HUES6 (cell line): Measurements from ENCODE around the gene ZFAND3.
"Not testable (repeated sequence)": the region's sequence is repeated elsewhere in the genome, so short reads cannot be mapped to it uniquely, and the experiment has no call there.

ENCODE experiments used
- H3K27ac ChIP-seq: 2 replicates; pipeline ENCODE4 v1.7.0; 2013; ENCODE audit warnings: low read depth, mild to moderate bottlenecking, low read length, inconsistent platforms
- H3K27me3 ChIP-seq: 2 replicates; pipeline ENCODE4 v1.6.1; 2013; ENCODE audit warnings: low read length; ENCODE audit not compliant: control insufficient read depth, insufficient read depth
- H3K36me3 ChIP-seq: 2 replicates; pipeline ENCODE4 v1.6.1; 2013; ENCODE audit warnings: low read length; ENCODE audit not compliant: control insufficient read depth, insufficient read depth
- H3K4me1 ChIP-seq: 2 replicates; pipeline ENCODE4 v1.6.1; 2013; ENCODE audit warnings: low read length; ENCODE audit not compliant: control insufficient read depth, insufficient read depth
- H3K4me3 ChIP-seq: 2 replicates; pipeline ENCODE4 v1.5.1; 2013; ENCODE audit warnings: low read depth, low read length
- H3K9ac ChIP-seq: one replicate; pipeline ENCODE4 v1.6.1; 2013; ENCODE audit warnings: mild to moderate bottlenecking, low read length
- H3K9me3 ChIP-seq: 2 replicates; pipeline ENCODE4 v1.6.1; 2013; ENCODE audit warnings: low read depth, low read length; ENCODE audit not compliant: control insufficient read depth, insufficient read depth

ZFAND3 gene

GRCh38 chr6:38032797-38033196 lies 213.3 kb downstream of the ZFAND3 start:
- H3K36me3 ChIP-seq: no peaks in the 10 kb centered on the region

GRCh38 chr6:38033442-38033982 lies 214.0 kb downstream of the ZFAND3 start:
- Histone ChIP-seq H3K4me3 (no peak overlapping the region), H3K27ac (no peak overlapping the region), H3K36me3 (no peaks in the 10 kb centered on the region)

More at GRCh38 chr6:38032797-38033196, 213.3 kb downstream of the ZFAND3 start:
- Histone ChIP-seq H3K4me1 (peaks cover 17% of the 10 kb centered on the region), H3K27me3 (no peaks in the 10 kb centered on the region), H3K9ac (no peak overlapping the region), H3K9me3 (peaks cover 2% of the 10 kb centered on the region; the same call in 1 of the 2 replicates), H3K27ac (no peak overlapping the region), H3K4me3 (no peak overlapping the region)

GRCh38 chr6:38034274-38034914 lies 214.9 kb downstream of the ZFAND3 start:
- H3K36me3 ChIP-seq: no peaks in the 10 kb centered on the region
- H3K27me3 ChIP-seq: no peaks in the 10 kb centered on the region
- peaks cover 15% of the 10 kb centered on the region for H3K4me1 ChIP-seq
- no peak overlapping the region for H3K9ac ChIP-seq
- no peak overlapping the region for H3K27ac ChIP-seq
- peaks cover 2% of the 10 kb centered on the region; the same call in 1 of the 2 replicates for H3K9me3 ChIP-seq
- no peak overlapping the region for H3K4me3 ChIP-seq

More at GRCh38 chr6:38033442-38033982, 214.0 kb downstream of the ZFAND3 start:
- Histone ChIP-seq H3K9me3 (peaks cover 2% of the 10 kb centered on the region; the same call in 1 of the 2 replicates), H3K4me1 (peaks cover 15% of the 10 kb centered on the region), H3K27me3 (no peaks in the 10 kb centered on the region), H3K9ac (no peak overlapping the region)

- no peak overlapping the region for H3K9ac ChIP-seq
- peaks cover 15% of the 10 kb centered on the region for H3K4me1 ChIP-seq
- no peaks in the 10 kb centered on the region for H3K36me3 ChIP-seq
- H3K4me3 ChIP-seq: no peak overlapping the region
- H3K27ac ChIP-seq: no peak overlapping the region
- no peaks in the 10 kb centered on the region for H3K27me3 ChIP-seq
- no peaks in the 10 kb centered on the region for H3K9me3 ChIP-seq
Observed at GRCh38 chr6:38035478-38035877, 216.0 kb downstream of the ZFAND3 start.

GRCh38 chr6:38039502-38039901 lies 220.0 kb downstream of the ZFAND3 start:
- Histone ChIP-seq H3K9ac (no peak overlapping the region), H3K9me3 (no peaks in the 10 kb centered on the region), H3K36me3 (no peaks in the 10 kb centered on the region), H3K4me1 (peaks cover 11% of the 10 kb centered on the region), H3K4me3 (no peak overlapping the region), H3K27me3 (no peaks in the 10 kb centered on the region), H3K27ac (no peak overlapping the region)

- no peaks in the 10 kb centered on the region for H3K9me3 ChIP-seq
- no peak overlapping the region for H3K4me3 ChIP-seq
- H3K27ac ChIP-seq: no peak overlapping the region
- no peaks in the 10 kb centered on the region for H3K36me3 ChIP-seq
- no peaks in the 10 kb centered on the region for H3K27me3 ChIP-seq
- peaks cover 11% of the 10 kb centered on the region for H3K4me1 ChIP-seq
- H3K9ac ChIP-seq: no peak overlapping the region
Observed at GRCh38 chr6:38040254-38040653, 220.7 kb downstream of the ZFAND3 start.

- Histone ChIP-seq H3K27ac (no peak overlapping the region), H3K4me1 (no peaks in the 10 kb centered on the region), H3K4me3 (no peak overlapping the region), H3K9ac (no peak overlapping the region), H3K9me3 (no peaks in the 10 kb centered on the region), H3K27me3 (no peaks in the 10 kb centered on the region), H3K36me3 (no peaks in the 10 kb centered on the region)
Observed at GRCh38 chr6:38043259-38043753, 223.8 kb downstream of the ZFAND3 start.

GRCh38 chr6:38045701-38046305 lies 226.3 kb downstream of the ZFAND3 start:
- Histone ChIP-seq H3K4me1 (no peaks in the 10 kb centered on the region), H3K27ac (no peak overlapping the region), H3K27me3 (no peaks in the 10 kb centered on the region), H3K36me3 (no peaks in the 10 kb centered on the region), H3K9me3 (peaks cover 3% of the 10 kb centered on the region; the same call in 1 of the 2 replicates), H3K4me3 (no peak overlapping the region), H3K9ac (no peak overlapping the region)

- Histone ChIP-seq H3K36me3 (no peaks in the 10 kb centered on the region), H3K9ac (no peak overlapping the region), H3K27me3 (no peaks in the 10 kb centered on the region), H3K4me3 (no peak overlapping the region), H3K27ac (no peak overlapping the region), H3K4me1 (peaks cover 9% of the 10 kb centered on the region; the same call in 1 of the 2 replicates), H3K9me3 (peaks cover 3% of the 10 kb centered on the region; the same call in 1 of the 2 replicates)
Observed at GRCh38 chr6:38047562-38047961, 228.0 kb downstream of the ZFAND3 start.

GRCh38 chr6:38049861-38050397 lies 230.4 kb downstream of the ZFAND3 start:
- not testable (repeated sequence) for H3K9ac ChIP-seq, H3K27me3 ChIP-seq, H3K9me3 ChIP-seq, H3K4me3 ChIP-seq, H3K27ac ChIP-seq, H3K36me3 ChIP-seq
- peaks cover 13% of the 10 kb centered on the region; the same call in 1 of the 2 replicates for H3K4me1 ChIP-seq
